Fibroblast of skin of left quadriceps (primary cell): ENCODE measurements around the gene CAPN1.
"Not testable (repeated sequence)": the region's sequence is repeated elsewhere in the genome, so short reads cannot be mapped to it uniquely, and the experiment has no call there.

Experiments
- DNase-seq, 2 experiments: peaks; one replicate each; pipeline ENCODE4 v3.0.0-alpha.2; 2013; ENCODE audit warnings: low read depth in 2 of 2

Gene CAPN1

DNA sequence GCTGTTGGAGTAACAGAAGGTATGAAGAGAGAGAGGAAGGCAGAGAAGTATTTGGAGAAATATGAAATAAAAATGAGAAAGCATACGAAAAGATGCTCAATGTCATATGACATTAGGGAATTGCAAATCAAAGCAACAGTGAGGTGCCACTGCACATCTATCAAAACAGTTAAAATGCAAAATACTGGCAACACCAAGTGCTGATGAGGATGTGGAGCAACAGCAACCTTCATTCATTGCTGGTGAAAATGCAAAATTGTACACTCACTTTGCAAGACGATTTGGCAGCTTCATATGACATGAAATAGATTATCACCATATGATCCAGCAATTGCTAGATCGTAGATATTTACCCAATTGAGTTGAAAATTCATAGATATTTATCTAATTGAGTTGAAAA, 21.1 kb upstream of the CAPN1 start:
- DNase-seq, result no peak

DNA sequence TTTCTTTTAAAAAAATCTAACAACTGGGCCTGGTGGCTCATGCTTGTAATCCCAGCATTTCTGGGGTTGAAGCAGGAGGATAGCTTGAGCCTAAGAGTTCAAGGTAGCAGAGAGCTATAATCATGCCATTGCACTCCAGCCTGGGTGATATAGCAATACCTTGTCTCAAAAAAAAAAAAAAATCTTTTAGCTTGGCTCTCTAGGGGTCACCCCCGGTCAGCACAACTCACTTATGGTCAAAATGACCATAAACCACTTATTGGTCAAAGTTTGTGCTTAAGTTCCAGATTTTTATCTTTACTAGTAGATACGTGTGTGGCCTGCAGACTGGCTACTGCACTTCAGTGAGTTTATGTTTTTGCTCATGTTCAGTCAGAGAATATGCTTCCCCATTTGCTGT, 18.0 kb upstream of the CAPN1 start:
- no peak for DNase-seq

DNA sequence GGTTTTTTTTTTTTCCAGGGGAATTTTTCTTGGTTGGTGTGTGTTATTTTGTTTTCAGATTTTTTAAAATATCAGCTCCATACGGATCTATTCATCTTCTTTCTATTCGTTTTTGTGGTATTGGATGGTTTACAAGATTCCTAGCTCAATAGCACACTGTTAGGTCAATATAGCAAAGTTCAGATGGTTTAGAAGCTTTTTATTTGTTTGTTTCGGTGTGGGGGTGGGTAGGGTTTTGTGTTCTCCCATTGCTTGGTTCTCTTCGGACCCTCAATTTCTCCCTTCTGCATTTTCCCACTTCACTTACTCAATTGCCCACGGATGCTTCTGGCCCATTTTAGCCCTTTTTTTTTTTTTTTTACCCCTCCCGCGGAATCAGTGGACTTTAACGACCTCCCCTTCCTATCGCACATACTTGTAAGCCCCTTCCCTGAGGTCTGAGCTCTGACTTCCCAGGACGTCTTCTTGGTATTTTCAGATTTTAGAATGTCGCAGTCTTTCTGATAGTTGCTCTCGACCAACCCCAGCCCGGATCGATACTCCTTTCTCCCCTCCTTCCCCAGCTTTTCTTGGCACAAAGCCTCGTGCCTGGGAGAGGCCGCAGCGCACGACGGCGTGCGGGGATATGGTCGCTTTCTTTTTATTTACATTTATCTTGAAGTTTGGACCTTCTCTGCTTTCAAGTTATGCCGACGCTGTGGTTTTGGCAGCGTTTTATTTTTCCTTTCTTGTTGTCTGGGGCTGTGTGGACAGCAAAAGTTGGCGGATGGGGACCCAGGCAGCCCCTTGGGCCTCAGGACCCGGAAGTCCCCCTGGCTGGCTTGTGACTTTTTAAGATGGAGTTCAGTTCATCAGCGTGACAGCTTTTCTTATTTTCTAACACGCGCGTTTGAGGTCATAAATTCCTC, 16.1 kb upstream of the CAPN1 start:
- DNase-seq, result no peak

DNA sequence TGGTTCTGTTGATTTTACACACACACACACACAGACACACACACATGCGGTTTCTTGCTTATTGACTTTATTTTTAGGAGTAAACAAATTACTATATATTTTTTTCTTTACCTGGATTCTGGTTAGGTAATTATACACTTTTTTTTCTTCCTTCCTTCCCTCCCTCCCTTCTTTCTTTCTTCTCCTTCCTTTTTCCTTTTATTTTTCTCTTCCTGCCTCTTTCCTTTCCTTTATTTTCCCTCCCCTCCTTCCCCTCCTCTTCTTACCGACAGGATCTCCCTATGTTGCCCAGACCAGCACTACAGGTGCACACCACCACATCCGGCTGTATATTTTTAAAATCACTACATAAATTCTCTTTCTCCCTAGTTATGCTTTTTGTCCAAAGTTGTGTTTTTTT, 14.8 kb upstream of the CAPN1 start:
- DNase-seq, result no peak

DNA sequence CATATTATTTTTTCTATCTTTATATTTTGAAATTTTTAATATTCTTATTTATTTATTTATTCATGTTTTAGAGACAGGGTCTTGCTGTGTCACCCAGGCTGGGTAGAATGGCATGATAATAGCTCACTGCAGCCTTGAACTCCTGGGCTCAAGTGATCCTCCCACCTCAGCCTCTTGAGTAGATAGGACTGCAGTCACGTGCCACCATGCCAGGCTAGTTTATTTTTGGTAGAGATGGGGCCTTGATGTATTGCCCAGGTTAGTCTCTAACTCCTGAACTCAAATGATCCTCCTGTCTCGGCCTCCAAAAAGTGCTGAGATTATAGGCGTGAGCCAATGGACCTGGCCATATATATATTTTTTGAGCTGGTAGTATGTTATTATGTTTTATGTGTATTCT, 14.1 kb upstream of the CAPN1 start:
- DNase-seq, result no peak

DNA sequence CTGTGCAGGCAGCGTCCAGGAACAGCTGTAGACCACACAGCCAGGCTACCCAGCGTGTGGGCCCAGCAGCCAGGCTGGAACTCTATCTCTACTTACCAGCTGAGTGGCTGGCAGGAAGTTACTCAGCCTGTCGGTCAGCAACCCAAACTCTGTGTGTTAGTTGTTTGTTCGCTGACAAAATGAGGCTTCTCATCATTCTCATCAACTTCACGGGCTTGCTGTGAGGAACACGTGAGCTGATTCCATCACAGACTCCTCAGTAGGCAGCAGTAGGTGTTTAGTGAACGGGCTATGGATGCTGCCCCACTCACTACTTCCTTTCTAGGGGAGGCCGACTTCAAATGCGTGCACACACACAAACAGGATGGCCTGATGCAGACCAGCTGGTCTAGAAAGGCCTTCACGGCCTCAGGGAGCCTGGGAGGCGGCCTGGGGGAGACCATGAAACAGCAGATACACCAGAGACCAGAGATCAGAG, 12.5 kb upstream of the CAPN1 start:
- no peak for DNase-seq

DNA sequence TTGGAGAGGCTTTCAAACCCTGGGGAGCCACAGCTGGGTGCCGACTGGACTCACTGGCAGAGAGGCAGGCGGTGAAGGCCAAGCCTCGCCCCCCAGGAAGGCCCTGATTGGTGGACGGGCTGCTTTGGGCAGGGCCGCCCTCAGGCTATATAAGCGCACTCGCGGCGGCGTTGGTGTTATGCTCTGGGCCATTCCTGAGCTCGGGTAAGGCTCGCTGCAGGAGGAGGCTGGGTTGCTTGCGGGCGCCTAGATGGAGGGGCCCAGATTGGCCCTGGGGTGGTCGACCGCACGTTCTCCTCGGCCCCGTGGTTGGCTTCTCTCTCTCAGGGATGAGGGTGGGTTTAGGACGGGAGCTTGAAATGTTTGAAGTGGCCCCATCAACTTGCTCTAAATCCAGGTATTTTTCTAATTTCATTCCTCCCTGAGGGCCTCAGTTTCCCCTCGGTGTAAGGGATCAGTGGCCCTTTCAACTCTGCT, 11.6 kb upstream of the CAPN1 start, which contains the start of gene SPDYC:
TSS of gene SPDYC (plus strand) at position 176 of the 477 bp plus-strand sequence. CDS start 1,125 bp downstream, outside the sequence.
- DNase-seq, result no peak

DNA sequence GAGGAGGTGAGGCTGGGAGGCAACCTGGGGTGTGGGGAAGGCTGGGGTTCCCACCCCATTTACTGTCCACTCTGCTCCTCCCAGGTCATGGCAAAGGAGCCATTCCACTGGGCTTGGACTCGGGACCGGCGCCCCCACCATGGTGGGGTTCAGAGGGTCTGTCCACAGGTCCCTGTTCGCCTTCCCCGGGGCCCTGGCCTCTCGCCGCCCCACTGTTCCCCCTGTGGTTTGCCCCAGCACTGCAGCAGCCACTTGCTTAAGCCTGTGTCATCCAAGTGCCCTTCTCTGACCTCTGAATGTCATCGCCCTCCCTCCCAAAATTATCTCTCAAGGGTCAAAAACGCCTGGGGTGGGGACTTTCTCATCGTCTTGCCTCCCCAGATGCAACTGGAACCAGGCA, 9.1 kb upstream of the CAPN1 start:
- DNase-seq, result no peak

DNA sequence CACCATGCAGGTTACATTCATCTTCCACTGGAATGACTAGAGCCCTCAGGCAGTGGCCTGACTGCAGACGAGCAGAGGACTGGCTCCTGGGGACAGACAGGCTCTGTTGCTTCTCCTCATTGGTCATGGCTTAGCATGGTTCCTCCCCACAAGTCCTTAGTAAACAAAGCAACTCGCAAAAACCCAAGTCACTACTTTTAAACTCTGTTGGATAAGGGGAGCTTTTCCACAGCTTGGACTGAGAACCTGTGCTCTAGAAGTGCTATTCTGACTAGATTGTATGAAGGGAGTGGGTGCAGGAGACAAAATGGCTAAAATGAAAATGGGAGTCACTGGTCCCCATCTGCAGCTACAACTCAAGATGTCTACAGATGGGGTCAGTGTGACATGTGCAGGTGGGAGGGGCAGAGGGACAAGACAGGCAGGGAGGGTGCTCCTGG, 7.1 kb upstream of the CAPN1 start:
- not testable (repeated sequence) for DNase-seq

DNA sequence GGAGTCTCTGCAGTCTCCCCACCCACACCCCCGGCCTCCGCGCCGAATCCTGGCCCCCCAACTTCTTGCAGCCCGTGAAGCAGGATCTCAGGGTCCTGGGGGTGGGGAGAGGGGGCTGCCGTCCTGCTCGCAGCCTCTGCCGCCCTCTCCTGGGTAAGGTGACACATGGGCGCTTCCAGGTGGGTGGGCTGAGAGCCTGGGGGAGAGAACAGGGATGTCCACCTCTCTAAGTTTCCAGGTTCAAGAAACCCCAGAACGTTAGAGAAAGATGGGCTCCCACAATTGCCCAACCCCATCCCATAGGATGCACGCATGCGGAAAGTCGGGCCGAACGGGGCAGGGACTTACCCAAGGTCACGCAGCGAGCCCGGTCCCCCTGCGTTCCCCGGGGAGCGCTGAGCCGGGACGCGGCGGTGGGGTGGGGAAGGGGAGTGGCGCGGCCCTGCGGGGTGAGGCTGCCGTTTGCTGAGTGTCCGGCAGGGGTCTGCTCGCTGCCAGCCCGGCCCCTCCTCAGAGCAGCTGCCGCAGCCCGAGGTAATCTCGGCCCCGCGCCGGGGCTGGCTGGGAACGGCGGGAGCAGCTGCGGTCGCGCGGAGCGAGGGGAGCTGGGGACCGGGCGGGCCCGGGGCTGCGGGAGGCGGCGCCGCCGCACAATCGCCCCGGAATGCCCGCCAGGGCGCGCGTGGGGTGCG, 705 bp upstream of the CAPN1 start:
- peak; percentile 18 to 21 for DNase-seq

DNA sequence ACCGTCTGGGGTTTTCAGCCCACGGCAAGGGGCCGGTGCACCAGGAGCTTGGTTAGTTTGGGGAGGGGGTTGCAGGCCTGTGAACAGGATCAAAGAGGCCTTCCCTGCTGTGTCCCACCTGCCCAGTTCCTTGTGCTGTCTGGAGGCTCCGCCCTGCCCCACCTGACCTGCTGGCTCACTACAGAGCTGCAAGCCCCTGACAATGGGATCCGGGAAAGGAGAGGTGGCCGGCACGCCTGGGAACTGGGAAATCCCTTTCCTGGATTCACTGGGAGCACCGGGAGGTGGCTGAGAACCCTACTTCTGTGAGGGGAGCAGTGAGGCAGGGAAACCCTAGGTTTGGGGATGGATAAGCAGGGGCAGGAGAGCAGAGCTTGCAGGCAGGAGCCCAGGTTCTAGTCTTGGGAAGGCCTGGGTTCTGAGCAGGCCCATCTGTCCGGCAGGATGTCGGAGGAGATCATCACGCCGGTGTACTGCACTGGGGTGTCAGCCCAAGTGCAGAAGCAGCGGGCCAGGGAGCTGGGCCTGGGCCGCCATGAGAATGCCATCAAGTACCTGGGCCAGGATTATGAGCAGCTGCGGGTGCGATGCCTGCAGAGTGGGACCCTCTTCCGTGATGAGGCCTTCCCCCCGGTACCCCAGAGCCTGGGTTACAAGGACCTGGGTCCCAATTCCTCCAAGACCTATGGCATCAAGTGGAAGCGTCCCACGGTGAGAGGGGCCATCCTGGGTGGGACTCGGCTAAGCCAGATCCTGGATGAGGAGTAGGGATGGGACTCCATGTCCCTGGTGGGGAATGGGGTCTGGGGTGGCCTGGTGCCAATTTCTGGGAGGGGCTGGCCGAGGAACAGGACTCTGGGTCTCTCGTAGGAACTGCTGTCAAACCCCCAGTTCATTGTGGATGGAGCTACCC, 786 bp downstream of the CAPN1 start:
- DNase-seq, result no peak

DNA sequence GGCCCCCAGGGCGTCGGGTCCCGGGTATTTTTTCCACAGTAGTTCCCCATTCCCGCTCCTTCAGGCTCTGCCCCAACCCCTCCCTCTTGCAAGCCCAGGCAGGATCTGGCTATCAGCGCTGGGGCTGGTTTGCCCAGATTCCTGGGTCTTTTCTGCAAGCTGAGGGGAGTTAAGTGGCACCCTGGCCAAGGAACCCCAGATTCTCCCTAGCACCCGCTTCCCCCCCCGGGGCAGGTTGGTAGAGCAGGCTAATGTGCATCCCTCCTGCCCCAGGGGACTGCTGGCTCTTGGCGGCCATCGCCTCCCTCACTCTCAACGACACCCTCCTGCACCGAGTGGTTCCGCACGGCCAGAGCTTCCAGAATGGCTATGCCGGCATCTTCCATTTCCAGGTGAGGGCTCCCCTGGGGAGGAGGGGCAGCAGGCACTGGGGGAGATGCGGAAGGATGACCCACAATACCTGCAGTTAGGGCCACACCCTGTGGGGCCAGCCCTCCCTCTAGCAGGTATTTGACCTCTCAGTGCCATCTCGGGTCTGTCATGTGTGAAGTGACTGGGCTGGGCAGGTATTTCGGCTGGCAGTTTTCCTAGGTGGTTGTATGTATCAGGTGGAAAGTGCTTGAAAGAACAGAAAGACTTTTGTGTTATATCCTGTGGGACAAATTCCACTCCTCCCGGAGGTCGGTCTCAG, 1.6 kb downstream of the CAPN1 start:
- no peak for DNase-seq

DNA sequence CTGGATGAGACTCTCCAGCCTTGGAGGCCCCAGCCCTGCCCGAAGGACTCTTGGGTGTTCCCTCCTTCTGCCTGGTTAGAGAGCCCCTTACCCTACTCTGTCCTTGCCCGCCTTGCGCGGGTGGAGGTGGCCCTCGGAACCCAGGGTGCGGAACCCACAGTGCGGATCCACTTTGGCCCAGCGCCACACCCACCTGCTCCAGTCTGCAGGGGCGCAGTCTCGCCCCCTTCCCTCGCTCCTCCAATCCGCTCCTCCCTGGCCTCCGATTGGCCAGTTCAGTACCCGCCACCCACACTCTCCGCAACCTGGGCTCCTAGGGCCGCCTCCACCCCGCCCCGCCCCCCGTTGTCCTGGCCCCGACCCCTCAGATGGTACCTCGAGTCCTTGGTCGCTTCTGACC, 2.4 kb downstream of the CAPN1 start:
- DNase-seq, result no peak

DNA sequence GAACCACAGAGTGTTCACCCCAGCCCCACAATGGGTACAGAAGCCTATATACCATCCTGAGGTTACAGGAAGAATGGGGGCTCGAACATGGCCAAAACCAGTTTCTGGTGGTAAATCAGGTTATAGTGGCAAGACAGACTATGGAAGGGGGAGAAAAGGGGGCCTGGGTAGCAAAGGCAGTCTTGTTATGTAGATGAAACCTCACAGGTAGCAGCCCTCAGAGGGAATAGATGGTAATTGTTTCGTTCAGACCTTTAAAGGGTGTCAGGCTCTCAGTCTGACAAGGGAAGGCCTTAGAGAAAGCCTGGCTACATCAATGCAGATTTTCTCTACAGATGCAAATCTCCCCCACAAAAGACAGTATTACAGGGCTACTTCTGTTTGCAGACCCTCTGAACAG, 3.4 kb downstream of the CAPN1 start:
- no peak for DNase-seq

DNA sequence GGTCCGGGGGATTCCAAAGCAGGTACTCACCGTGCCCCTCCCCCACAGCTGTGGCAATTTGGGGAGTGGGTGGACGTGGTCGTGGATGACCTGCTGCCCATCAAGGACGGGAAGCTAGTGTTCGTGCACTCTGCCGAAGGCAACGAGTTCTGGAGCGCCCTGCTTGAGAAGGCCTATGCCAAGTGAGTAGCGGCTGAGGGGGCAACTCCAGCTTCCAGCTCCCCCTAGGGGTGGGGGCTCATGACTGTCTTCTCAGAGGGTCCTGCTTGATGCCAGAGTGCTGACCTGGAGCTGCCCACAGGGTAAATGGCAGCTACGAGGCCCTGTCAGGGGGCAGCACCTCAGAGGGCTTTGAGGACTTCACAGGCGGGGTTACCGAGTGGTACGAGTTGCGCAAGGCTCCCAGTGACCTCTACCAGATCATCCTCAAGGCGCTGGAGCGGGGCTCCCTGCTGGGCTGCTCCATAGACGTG, 4.2 kb downstream of the CAPN1 start:
- DNase-seq, result no peak

DNA sequence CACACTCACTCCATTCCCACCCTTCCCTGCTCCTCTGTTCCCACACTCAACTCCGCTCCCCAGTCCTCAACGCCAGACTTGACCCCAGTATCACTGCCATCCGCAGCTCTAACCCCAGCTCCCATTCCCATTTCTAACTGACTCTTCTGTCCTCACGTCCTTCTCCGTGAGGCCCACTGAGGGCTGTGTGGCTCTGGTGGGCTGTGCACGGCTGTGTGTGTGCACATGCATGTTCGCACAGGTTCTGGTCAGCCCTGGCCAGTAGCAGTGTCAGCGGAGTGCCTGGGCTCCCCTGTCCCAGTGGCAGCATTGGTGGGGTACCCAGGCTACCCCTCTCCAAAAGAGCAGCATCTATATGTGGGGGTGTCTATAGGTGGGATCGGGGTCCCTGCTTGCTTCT, 5.0 kb downstream of the CAPN1 start:
- DNase-seq, result no peak

DNA sequence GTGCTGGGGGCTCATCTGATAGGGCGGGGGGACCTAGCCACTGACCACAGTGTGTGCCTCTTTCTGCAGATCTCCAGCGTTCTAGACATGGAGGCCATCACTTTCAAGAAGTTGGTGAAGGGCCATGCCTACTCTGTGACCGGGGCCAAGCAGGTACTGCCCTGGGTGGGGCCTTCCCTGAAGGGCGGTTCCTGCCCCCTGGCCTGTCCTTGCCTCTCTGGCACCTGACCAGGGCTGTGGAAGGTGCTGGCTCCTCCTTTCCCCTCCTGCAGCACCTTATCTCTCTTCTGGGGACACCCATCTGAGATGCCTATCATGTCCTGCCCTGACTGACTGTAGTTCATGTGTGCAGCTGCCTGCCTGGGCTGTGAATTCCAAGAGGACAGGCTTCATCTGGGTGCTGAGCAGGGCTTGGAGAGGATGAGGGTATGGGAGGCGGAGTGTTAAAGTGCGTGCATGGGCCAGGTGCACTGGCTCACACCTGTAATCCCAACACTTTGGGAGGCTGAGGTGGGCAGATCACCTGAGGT, 5.5 kb downstream of the CAPN1 start:
- DNase-seq, result no peak

DNA sequence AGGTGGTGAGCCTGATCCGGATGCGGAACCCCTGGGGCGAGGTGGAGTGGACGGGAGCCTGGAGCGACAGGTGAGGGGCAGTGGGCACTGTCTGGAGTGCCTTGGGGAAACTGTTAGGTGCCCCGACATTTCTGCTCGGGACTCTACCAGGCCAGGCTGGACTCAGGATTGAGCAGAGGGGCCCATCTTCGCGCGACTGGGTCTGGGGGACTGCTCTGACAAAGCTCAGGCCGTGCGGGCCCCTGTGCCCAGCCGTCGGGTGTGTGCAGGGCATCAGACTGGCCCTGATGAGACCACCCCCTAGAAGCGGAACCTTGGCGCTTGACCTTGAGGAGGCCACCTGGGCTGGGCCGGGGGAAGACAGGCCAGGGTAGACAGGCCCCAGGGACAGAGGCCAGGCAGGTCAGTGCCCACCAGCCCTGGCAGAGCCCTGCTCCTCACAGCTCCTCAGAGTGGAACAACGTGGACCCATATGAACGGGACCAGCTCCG, 6.3 kb downstream of the CAPN1 start:
- no peak for DNase-seq

DNA sequence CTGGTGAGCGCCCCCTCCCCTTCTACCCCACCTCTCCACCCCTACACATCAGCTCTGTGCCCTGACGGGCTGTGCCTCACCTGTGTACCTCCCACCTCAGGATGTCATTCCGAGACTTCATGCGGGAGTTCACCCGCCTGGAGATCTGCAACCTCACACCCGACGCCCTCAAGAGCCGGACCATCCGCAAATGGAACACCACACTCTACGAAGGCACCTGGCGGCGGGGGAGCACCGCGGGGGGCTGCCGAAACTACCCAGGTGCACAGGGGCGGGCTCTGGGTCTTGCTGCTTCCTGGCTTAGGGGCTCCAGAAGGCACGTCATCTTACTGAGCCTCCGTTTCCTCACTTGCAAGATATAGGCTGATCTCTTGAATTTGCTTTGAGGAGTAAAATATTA, 6.8 kb downstream of the CAPN1 start:
- no peak for DNase-seq

DNA sequence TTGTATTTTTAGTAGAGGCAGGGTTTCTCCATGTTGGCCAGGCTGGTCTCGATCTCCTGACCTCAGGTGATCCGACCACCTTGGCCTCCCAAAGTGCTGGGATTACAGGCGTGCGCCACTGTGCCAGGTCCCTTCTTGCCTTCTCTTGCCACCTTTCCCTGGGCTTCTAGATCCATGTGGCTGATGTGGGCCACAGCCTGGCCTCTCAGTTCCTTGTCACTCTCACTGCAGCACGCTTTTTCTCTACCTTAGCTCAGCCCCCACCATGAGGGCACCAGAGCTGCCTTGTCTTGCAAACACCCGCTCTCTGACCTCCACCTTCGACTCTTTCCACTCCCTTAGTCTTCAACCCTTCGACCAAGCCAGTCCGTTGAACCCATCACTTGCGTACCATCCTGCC, 7.5 kb downstream of the CAPN1 start:
- no peak for DNase-seq

DNA sequence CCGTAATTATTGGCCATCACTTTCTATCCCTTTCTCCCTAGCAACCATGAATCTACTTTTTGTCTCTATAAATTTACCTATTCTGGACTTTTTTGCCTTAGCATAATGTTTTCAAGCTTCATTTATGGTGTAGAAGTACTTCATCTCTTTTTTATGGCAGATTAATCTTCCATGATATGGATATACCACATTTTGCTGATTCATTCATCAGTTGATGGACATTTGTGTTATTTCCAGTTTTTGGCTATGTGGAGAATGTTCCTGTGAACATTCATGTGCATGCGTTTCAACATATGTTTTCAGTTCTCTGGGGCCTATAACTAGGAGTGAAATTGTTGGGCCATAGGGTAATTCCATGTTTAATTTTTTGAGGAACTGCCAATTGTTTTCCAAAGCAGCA, 12.8 kb downstream of the CAPN1 start:
- DNase-seq, result no peak
